CD4-positive, CD25-positive, alpha-beta regulatory T cell (primary cell): ENCODE results near the gene STARD8. TPM values are rescaled to one million over a fixed set of nuclear protein-coding genes. Genes with fewer than 3 reads are reported as not detected.
A peak's percentile ranks its signal among the peaks of the same experiment; 100 is the strongest.
"Not testable (repeated sequence)": the region's sequence is repeated elsewhere in the genome, so short reads cannot be mapped to it uniquely, and the experiment has no call there.

Experiments
- ATAC-seq, 2 donors: fragments of 150-1000 bp; cut with Tn5 transposase; one replicate each; pipeline ENCODE4 v1.10.0; 2021; ENCODE audit warnings: low read depth in 2 of 2, moderate number of reproducible peaks in 2 of 2, moderate library complexity in 1 of 2
- DNase-seq, 3 donors: peaks; one replicate each; pipeline versions ENCODE4 v3.0.0 to v3.0.0-alpha.2; 2012 to 2022; ENCODE audit warnings: mixed read lengths in 1 of 3
- H3K27ac ChIP-seq: one replicate; pipeline ENCODE4 v1.7.0; 2013; ENCODE audit warnings: mild to moderate bottlenecking, low read length; ENCODE audit not compliant: insufficient read depth, poor library complexity, severe bottlenecking
- H3K27me3 ChIP-seq: one replicate; pipeline ENCODE4 v1.7.0; 2013; ENCODE audit warnings: low read length; ENCODE audit not compliant: control insufficient read depth, insufficient read depth
- H3K36me3 ChIP-seq: one replicate; pipeline ENCODE4 v1.7.0; 2013; ENCODE audit warnings: mild to moderate bottlenecking, low read length, moderate library complexity; ENCODE audit not compliant: control insufficient read depth, insufficient read depth
- H3K4me1 ChIP-seq: 2 replicates; pipeline ENCODE4 v1.7.0; 2013; ENCODE audit warnings: mild to moderate bottlenecking, low read length; ENCODE audit not compliant: insufficient read depth, control insufficient read depth, poor library complexity, severe bottlenecking
- H3K4me3 ChIP-seq: one replicate; pipeline ENCODE4 v1.7.0; 2013; ENCODE audit warnings: low read depth, mild to moderate bottlenecking, low read length, moderate library complexity
- H3K9me3 ChIP-seq, 2 experiments: 1 replicate in 1 of 2; 2 replicates in 1 of 2; pipeline ENCODE4 v1.7.0; 2013; ENCODE audit warnings: low read length in 2 of 2, mild to moderate bottlenecking in 1 of 2, moderate library complexity in 1 of 2; ENCODE audit not compliant: control insufficient read depth in 2 of 2
- H3K27ac Mint-ChIP-seq, 3 donors: one replicate each; pipeline ENCODE4 v1.8.0; 2020 to 2022; ENCODE audit warnings: mild to moderate bottlenecking in 3 of 3, mixed read lengths in 3 of 3, moderate library complexity in 2 of 3
- H3K27me3 Mint-ChIP-seq: one replicate; pipeline ENCODE4 v1.8.0; 2022; ENCODE audit warnings: mild to moderate bottlenecking, mixed read lengths
- H3K36me3 Mint-ChIP-seq: one replicate; pipeline ENCODE4 v1.8.0; 2020; ENCODE audit warnings: mixed read lengths
- H3K4me1 Mint-ChIP-seq, 4 donors: one replicate each; pipeline ENCODE4 v1.8.0; 2020 to 2022; ENCODE audit warnings: mixed read lengths in 4 of 4, mild to moderate bottlenecking in 1 of 4
- H3K4me3 Mint-ChIP-seq, 4 donors: one replicate each; pipeline ENCODE4 v1.8.0; 2020 to 2022; ENCODE audit warnings: mild to moderate bottlenecking in 4 of 4, mixed read lengths in 4 of 4, moderate library complexity in 3 of 4
- H3K9me3 Mint-ChIP-seq, 7 donors: one replicate each; pipeline ENCODE4 v1.8.0; 2020 to 2022; ENCODE audit warnings: mixed read lengths in 7 of 7, mild to moderate bottlenecking in 3 of 7, moderate library complexity in 2 of 7
- polyA plus RNA-seq, 4 donors: library from polyadenylated mRNA; unstranded; fragments of 300-500 nt; fragmentation: Illumina TruSeq; gene quantifications; one replicate each; pipeline ENCODE4 v1.2.3, GENCODE V29; 2021
- total RNA-seq: library from RNA; stranded (reverse); gene quantifications from one replicate; pipeline ENCODE4 v1.2.3, GENCODE V29; 2022

STARD8 gene
- total and polyA plus RNA-seq, 5 donors from 2014 or later, result 0.21 to 0.57 TPM; not detected in 3

DNA sequence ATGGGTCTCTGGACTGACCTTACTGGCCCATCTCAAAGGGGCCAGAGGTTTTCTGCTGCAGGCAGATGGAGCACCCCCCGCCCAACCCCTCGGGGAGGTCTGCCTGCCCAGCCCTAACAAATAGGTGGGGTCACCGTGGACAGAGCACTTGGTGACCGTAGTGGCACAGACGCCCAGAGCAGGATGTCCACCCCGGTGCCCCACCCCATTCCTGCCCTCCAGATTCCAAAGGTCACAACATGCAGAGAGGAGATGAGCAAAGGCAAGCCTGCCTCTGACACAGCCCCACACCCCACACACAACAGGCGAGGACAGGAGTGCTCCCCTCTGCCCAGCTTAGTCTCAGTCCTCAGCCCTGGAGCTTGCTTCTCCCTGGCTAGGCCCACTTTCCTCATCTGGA is 17.5 kb upstream of the STARD8 start:
- not testable (repeated sequence) for H3K9me3 Mint-ChIP-seq, H3K4me3 Mint-ChIP-seq, H3K4me1 Mint-ChIP-seq, H3K27ac ChIP-seq, H3K4me1 ChIP-seq, H3K27me3 ChIP-seq, H3K27ac Mint-ChIP-seq, ATAC-seq, H3K27me3 Mint-ChIP-seq, H3K9me3 ChIP-seq, H3K4me3 ChIP-seq, H3K36me3 Mint-ChIP-seq, H3K36me3 ChIP-seq, DNase-seq

DNA sequence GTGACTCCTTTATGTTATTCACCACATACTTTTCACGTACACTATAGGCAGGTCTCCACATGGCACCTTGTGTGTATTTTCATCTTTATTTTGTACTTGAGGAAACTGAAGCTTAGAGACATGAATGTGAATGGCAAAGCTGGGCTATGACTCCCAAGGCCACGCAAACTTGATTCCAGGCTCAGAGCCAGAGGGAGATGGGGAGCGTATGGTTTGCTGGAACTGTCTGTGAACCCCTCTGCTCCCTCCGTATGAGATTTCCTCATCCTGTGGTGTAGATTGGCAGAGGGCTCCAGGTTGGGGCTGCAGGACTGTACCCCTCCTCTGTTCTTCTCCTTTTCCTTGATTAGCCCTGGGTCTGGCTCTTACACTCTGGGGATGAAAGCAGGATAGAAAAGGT is 16.1 kb upstream of the STARD8 start:
- Mint-ChIP-seq H3K4me1 (no peaks in the 10 kb centered on the region), H3K9me3 (peaks cover 0 to 1% (median 0%) of the 10 kb centered on the region in 7 donors), H3K27me3 (no peaks in the 10 kb centered on the region), H3K27ac (no peak overlapping the region), H3K36me3 (no peaks in the 10 kb centered on the region), H3K4me3 (no peak overlapping the region)
- no peaks in the 10 kb centered on the region for H3K9me3 ChIP-seq
- H3K36me3 ChIP-seq, result no peaks in the 10 kb centered on the region
- DNase-seq (no peak), ATAC-seq (no peak)
- no peak overlapping the region for H3K4me3 ChIP-seq
- no peaks in the 10 kb centered on the region for H3K27me3 ChIP-seq
- no peak overlapping the region for H3K27ac ChIP-seq
- H3K4me1 ChIP-seq, result no peaks in the 10 kb centered on the region

DNA sequence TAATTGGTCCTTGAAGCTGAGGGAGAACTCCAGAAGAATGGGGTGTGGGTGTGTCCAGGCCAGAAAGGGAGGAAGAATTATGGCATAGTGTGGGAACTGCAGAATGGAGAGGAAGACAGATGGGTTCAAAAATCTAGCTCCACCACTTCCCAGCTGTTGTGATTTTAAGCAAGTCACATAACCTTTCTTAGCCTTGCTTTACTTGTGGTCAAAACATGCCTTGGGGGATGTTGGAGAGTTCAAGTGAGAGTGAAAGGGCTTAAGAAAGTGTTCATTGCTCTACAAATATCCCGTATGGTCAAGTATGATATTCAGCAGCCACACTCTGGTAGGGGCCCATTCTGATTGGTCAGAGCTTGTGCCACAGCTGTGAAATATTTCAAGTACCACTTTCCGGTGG is 15.0 kb upstream of the STARD8 start:
- H3K36me3 Mint-ChIP-seq, result no peaks in the 10 kb centered on the region
- H3K27me3 ChIP-seq, result no peaks in the 10 kb centered on the region
- H3K36me3 ChIP-seq, result no peaks in the 10 kb centered on the region
- peaks cover 0 to 1% (median 0%) of the 10 kb centered on the region in 7 donors for H3K9me3 Mint-ChIP-seq
- no peaks in the 10 kb centered on the region for H3K4me1 ChIP-seq
- H3K4me1 Mint-ChIP-seq, result no peaks in the 10 kb centered on the region
- H3K27ac Mint-ChIP-seq, result no peak overlapping the region
- H3K4me3 ChIP-seq, result no peak overlapping the region
- H3K4me3 Mint-ChIP-seq, result no peak overlapping the region
- ATAC-seq (no peak), DNase-seq (no peak)
- H3K9me3 ChIP-seq, result no peaks in the 10 kb centered on the region
- H3K27me3 Mint-ChIP-seq, result no peaks in the 10 kb centered on the region
- H3K27ac ChIP-seq, result no peak overlapping the region

DNA sequence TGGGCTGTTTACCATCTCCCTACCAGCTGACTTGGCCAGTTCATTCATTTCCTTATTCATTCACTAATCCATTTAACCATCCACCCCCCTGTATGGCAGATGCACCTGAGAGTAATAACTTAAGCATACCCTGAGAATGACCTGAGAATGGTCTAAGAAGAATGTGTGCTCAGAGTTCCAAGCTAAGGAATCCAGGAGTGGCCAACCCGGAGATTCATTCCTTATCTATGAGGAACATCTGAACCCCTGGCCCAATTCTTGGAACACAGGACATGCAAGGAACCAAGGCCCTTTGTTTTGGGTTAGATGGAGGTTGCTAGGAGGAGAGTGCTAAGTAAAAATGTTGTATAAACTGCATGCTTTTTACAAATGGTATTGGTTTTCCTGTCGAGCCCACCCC is 13.5 kb upstream of the STARD8 start:
- Mint-ChIP-seq H3K36me3 (no peaks in the 10 kb centered on the region), H3K4me3 (no peak overlapping the region), H3K9me3 (peaks cover 0 to 1% (median 0%) of the 10 kb centered on the region in 7 donors), H3K27ac (no peak overlapping the region), H3K4me1 (no peaks in the 10 kb centered on the region), H3K27me3 (no peaks in the 10 kb centered on the region)
- no peak overlapping the region for H3K27ac ChIP-seq
- H3K27me3 ChIP-seq, result no peaks in the 10 kb centered on the region
- ATAC-seq (no peak), DNase-seq (no peak)
- no peaks in the 10 kb centered on the region for H3K9me3 ChIP-seq
- H3K4me3 ChIP-seq, result no peak overlapping the region
- H3K36me3 ChIP-seq, result no peaks in the 10 kb centered on the region
- H3K4me1 ChIP-seq, result no peaks in the 10 kb centered on the region

DNA sequence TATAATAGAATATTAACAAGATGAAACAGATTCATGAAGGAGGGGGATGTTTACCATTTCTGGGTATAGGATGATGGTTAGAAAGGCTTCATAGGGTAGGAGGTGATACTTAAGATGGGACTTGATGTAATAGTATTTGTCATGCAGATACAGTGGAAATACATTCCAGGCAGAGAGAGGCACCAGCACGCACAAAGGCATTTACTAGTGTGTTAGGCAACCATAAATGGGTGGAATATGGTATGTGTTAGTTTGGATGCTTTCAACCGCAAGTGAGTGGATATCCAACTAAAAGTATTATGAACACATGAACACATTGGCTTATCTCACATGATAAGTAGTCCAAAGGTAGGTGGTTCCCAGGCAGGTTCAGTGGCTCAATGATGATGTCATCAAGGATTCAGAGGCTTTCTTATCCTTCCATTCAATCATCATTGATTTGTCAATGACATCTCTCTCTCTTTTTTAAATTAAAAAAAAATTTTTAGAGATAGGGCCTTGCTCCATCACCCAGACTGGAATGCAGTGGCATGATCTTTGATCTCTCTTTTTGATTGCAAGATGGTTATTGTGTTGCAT is 12.7 kb upstream of the STARD8 start:
- H3K27me3 Mint-ChIP-seq, result no peaks in the 10 kb centered on the region
- Histone ChIP-seq H3K4me1 (no peaks in the 10 kb centered on the region), H3K9me3 (no peaks in the 10 kb centered on the region), H3K27ac (no peak overlapping the region), H3K36me3 (no peaks in the 10 kb centered on the region), H3K27me3 (no peaks in the 10 kb centered on the region), H3K4me3 (no peak overlapping the region)
- H3K4me3 Mint-ChIP-seq, result no peak overlapping the region
- DNase-seq (no peak), ATAC-seq (no peak)
- H3K9me3 Mint-ChIP-seq, result peaks cover 0 to 1% (median 0%) of the 10 kb centered on the region in 7 donors
- H3K27ac Mint-ChIP-seq, result no peak overlapping the region
- no peaks in the 10 kb centered on the region for H3K4me1 Mint-ChIP-seq
- H3K36me3 Mint-ChIP-seq, result no peaks in the 10 kb centered on the region

DNA sequence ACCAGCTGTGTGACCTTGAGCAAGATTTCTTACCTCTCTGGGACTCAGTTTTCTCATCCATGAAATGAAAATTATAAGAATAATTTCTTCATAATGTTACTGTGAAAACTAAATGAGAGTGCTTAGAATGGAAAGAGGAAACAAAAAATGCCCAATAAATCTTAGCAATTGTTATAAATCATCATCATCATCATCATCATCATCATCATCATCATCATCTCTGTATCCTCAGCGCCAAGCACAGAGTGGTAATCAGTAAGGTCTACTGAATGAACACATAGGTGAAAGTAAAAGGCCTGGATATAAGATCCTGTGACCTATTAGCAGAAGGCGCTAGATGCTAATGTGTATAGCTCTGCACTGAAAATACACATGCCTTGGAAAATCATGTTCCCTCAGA is 6.8 kb upstream of the STARD8 start:
- peaks cover 0 to 1% (median 0%) of the 10 kb centered on the region in 7 donors for H3K9me3 Mint-ChIP-seq
- H3K27ac Mint-ChIP-seq, result peak overlapping the region in 1 of 3 donors; percentile 14

DNA sequence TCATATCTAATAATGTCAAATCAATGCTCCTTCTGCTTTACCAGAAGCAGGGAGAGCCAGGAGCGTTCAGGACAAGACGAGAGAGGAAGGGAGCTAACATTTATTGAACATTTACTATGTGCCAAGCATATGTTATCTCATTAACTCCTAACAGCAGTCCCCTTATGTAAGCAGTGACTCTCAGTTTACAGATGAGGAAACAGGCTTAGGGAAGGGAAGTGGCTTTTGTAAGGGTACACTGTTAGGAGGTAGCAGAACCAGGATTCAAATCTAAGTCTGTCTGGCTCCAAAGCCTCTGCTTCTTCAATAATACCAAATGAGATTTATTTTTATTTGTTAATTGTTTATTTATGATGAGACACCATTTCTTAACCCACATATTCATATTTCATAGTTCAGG is 2.6 kb upstream of the STARD8 start:
- no peak overlapping the region for H3K4me3 Mint-ChIP-seq
- H3K4me1 ChIP-seq, result no peaks in the 10 kb centered on the region
- no peak overlapping the region for H3K27ac ChIP-seq
- H3K27me3 Mint-ChIP-seq, result peaks cover 4% of the 10 kb centered on the region
- no peak for DNase-seq
- H3K4me1 Mint-ChIP-seq, result no peaks in the 10 kb centered on the region
- no peaks in the 10 kb centered on the region for H3K36me3 ChIP-seq
- H3K36me3 Mint-ChIP-seq, result no peaks in the 10 kb centered on the region
- ATAC-seq, result no peak
- no peak overlapping the region for H3K27ac Mint-ChIP-seq
- H3K27me3 ChIP-seq, result no peaks in the 10 kb centered on the region
- no peak overlapping the region for H3K4me3 ChIP-seq
- H3K9me3 ChIP-seq, result no peaks in the 10 kb centered on the region
- H3K9me3 Mint-ChIP-seq, result peaks cover 0 to 1% (median 0%) of the 10 kb centered on the region in 7 donors

More for the DNA sequence above, 6.8 kb upstream of the STARD8 start:
- DNase-seq, result no peak
- ATAC-seq, result no peak
- Mint-ChIP-seq H3K4me1 (no peaks in the 10 kb centered on the region), H3K27me3 (no peaks in the 10 kb centered on the region), H3K36me3 (no peaks in the 10 kb centered on the region), H3K4me3 (no peak overlapping the region)
- Histone ChIP-seq H3K4me3 (no peak overlapping the region), H3K36me3 (no peaks in the 10 kb centered on the region), H3K9me3 (no peaks in the 10 kb centered on the region), H3K4me1 (no peaks in the 10 kb centered on the region), H3K27me3 (no peaks in the 10 kb centered on the region), H3K27ac (no peak overlapping the region)

DNA sequence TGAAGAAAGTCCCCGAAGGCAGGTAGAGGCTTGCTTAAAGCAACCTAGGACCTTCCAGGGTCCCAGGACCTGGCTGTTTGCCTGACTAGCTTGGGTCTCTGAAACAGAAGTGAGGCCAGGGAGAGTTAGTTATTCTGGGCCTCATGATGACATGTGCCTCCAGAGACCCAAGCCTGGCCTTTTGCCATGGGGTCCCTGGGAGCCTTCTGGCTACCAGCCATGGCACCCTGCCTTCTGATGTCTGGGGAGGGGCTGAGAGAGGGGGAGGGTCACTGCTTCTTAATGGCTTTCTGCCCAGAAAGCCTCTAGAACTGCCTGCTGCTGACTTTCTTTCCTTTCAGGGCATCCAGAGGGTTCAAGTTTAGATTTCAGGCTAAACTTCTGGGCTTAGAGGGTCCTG is 1.0 kb upstream of the STARD8 start:
- H3K36me3 Mint-ChIP-seq, result no peaks in the 10 kb centered on the region
- H3K27me3 Mint-ChIP-seq, result peaks cover 4% of the 10 kb centered on the region
- Histone ChIP-seq H3K4me3 (no peak overlapping the region), H3K9me3 (no peaks in the 10 kb centered on the region), H3K4me1 (no peaks in the 10 kb centered on the region), H3K27me3 (no peaks in the 10 kb centered on the region), H3K36me3 (no peaks in the 10 kb centered on the region), H3K27ac (no peak overlapping the region)
- DNase-seq (no peak), ATAC-seq (no peak)
- no peaks in the 10 kb centered on the region for H3K4me1 Mint-ChIP-seq
- H3K4me3 Mint-ChIP-seq, result no peak overlapping the region
- no peak overlapping the region for H3K27ac Mint-ChIP-seq
- no peaks in the 10 kb centered on the region for H3K9me3 Mint-ChIP-seq
